NCI-H2029 (cell line): ENCODE measurements around the gene WDR88.
A peak's percentile ranks its signal among the peaks of the same experiment; 100 is the strongest.
"Not testable (repeated sequence)": the region's sequence is repeated elsewhere in the genome, so short reads cannot be mapped to it uniquely, and the experiment has no call there.

Experiments
- DNase-seq: peaks from one replicate; lab custom pipeline; 2025; lab: John Stamatoyannopoulos, UW

The WDR88 gene

GRCh38 chr19:33129901-33130300, 2.0 kb upstream of the WDR88 start:
- no peak for DNase-seq

GRCh38 chr19:33130433-33130832, 1.5 kb upstream of the WDR88 start:
- DNase-seq = no peak

- no peak for DNase-seq
Observed at GRCh38 chr19:33132425-33132824, 511 bp downstream of the WDR88 start.

GRCh38 chr19:33133438-33134031, 1.6 kb downstream of the WDR88 start:
- peak; percentile 13 for DNase-seq

- DNase-seq = no peak
Observed at GRCh38 chr19:33134571-33135041, 2.7 kb downstream of the WDR88 start.

- DNase-seq = no peak
Observed at GRCh38 chr19:33139165-33139564, 7.3 kb downstream of the WDR88 start.

DNA sequence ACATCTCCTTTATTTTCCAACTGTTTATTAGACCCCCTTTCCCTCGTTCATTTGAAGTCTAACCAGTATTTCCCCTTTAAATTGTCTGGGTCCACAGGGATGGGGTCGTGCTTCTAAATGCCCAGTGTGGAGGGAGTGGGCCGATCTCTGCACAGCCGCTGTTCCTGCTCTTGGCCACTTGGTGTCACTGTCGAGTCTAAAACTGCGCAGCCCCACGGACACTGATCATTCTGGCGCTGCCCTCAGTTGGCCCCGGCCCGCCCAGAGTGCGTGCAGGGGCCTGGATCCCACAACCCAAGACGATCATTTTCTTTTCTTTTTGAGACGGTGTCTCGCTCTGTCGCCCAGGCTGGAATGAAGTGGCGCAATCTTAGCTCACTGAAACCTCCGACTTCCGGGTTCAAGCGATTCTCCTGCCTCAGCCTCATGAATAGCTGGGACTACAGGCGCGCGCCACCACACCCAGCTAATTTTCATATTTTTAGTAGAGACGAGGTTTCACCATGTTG, 12.0 kb downstream of the WDR88 start:
- DNase-seq = peak; percentile 11

GRCh38 chr19:33146209-33146608, 14.3 kb downstream of the WDR88 start:
- DNase-seq = no peak

GRCh38 chr19:33147538-33147937, 15.6 kb downstream of the WDR88 start:
- DNase-seq = no peak

GRCh38 chr19:33150852-33151518, 19.1 kb downstream of the WDR88 start:
- peak; percentile 49 for DNase-seq

DNA sequence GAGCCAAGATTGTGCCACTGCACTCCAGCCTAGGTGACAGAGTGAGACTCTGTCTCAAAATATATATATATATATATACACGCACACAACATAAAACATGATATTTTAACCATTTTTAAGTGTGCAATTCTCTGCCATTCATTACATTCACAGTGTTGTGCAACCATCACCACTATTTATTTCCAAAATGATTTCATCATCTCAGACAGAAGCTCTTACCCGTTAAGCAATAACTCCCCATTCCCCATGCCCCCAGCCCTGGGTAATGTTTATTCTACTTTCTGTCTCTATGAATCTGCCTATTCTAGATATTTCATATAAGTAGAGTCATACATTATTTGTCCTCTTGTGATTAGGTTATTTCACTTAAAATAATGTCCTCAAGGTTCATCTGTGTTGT, 20.3 kb downstream of the WDR88 start:
- DNase-seq = no peak

- DNase-seq = not testable (repeated sequence)
Observed at GRCh38 chr19:33152625-33153024, 20.7 kb downstream of the WDR88 start.

- DNase-seq = not testable (repeated sequence)
Observed at GRCh38 chr19:33154313-33154712, 22.4 kb downstream of the WDR88 start.

- DNase-seq = no peak
Observed at GRCh38 chr19:33156334-33156733, 24.4 kb downstream of the WDR88 start.

- DNase-seq = no peak
Observed at GRCh38 chr19:33157906-33158305, 26.0 kb downstream of the WDR88 start.

DNA sequence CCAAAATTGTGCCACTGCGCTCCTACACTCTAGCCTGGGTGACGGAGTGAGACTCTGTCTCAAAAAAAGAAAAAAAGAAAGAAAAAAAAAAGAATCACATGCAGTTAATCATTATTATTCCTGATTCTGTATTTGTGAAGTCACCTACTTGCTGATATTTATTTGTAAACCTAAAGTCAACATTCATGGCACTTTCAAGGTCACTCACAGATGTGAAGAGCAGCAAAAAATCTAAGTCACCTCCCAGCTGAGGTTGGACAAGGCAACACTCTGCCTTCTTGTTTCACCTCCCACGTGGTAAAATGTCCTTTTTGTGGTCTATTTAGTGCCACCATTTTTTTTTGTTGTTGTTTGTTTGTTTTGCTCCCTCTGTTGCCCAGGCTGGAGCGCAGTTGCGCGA, 26.5 kb downstream of the WDR88 start:
- DNase-seq = no peak

DNA sequence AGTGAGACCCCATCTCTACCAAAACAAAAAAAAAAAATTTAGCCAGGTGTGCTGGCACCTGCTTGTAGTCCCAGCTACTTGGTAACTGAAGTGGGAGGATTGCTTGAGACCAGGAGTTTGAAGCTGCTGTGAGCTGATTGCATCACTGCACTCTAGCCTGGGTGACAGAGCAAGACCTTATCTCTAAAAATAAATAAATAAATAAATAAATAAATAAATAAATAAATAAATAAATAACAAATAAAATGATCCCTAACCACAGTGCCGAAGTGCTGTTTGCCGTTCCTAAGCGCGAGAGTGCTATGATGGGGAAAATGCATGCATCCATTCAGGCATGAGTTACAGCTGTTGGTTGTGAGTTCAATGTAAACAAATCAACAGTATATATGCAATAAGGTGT, 27.2 kb downstream of the WDR88 start:
- DNase-seq = no peak

- no peak for DNase-seq
Observed at GRCh38 chr19:33159893-33160292, 28.0 kb downstream of the WDR88 start.

DNA sequence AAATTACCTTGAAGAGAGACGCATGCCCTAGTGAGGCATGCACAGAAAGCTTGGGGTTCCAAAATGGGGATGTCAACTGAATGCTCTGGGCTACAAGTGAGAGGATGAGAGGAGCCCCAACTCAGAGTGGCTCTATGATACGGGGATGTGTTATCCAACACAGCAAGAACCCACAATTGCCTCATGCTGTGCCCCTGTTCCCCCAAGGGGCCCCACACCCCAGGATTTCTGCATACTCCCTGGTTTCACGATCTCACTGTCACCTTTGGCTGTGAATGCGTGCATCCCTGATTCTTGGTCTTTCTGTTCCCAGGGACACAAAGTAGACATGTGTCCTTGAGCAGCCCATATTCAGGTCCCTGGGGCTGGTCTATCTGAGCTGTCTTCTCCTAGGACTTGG, 29.3 kb downstream of the WDR88 start:
- no peak for DNase-seq

GRCh38 chr19:33163481-33163880, 31.6 kb downstream of the WDR88 start:
- no peak for DNase-seq

DNA sequence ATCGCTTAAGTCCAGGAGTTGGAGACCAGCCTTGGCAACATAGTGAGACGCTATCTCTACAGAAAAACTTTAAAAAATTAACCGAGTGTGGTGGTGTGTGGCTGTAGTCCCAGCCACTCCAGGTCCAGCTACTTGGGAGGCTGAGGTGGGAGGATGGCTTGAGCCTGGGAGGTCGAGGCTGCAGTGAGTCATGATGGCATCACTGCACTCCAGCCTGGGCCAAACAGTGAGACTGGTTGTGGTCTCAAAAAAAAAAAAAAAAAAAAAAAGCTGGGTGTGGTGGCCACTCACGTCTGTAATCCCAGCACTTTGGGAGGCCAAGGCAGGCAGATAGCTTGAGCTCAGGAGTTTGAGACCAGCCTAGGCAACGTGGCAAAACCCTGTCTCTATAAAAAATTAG, 34.1 kb downstream of the WDR88 start:
- not testable (repeated sequence) for DNase-seq

DNA sequence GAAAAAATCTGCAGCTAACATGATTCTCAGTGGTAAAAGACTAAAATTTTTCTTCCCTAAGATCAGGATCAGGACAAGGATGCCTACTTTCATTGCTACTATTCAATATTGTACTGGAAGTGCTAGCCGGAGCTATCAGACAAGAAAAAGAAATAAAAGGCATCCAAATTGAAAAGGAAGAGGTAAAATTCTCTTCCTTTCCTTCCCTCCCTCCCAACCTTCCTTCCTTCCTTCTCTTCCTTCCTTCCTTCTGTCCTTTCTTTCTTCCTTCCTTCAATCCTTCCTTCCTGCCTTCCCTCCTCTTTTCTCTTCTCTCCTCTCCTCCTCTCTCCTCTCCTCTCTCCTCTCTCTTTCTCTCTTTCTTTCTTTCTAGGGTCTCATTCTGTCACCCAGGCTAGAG, 35.5 kb downstream of the WDR88 start:
- no peak for DNase-seq

DNA sequence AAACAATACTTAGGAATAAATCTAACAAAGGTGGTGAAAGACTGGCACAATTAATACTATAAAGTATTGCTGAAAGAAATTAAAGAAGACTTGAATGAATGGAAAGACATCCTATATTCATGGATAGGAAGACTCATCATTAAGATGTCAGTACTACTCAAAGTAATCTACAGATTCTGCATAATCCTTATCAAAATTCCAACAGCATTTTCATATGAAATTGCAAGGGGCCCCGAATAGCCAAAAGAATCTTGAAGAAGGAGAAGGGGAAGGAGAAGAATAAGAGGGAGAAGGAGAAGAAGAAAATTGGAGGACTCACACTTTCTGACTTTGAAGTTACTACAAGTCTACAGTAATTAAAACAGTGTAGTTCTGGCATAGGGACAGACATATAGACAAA, 36.6 kb downstream of the WDR88 start:
- no peak for DNase-seq
